ENCODE data around the gene PPP1R16B. TPM values are rescaled to one million over a fixed set of nuclear protein-coding genes. Genes with fewer than 3 reads are reported as not detected.

PPP1R16B gene
- total RNA-seq, 1 donor from 2014 or later, result 13.0 TPM

GRCh38 chr20:38843346-38843745, 37.8 kb downstream of the PPP1R16B start:
- no peak for ATAC-seq
- intact Hi-C loops (cut with DNase I), result no loop called here
- no peak overlapping the region for H3K4me3 ChIP-seq
- no peak overlapping the region for H3K27ac ChIP-seq
- peaks cover 8% of the 10 kb centered on the region for H3K27me3 ChIP-seq (ENCODE audit: low read depth)
- TF ChIP-seq CTCF (IDR thresholded peaks at IDR 0.05), result no peak
- H3K4me1 ChIP-seq, result peaks cover 8% of the 10 kb centered on the region
- H3K36me3 ChIP-seq, result no peaks in the 10 kb centered on the region
- H3K9me3 ChIP-seq, result no peaks in the 10 kb centered on the region
- no peak for DNase-seq

- ATAC-seq, result no peak
- intact Hi-C loops (cut with DNase I), result no loop called here
- no peaks in the 10 kb centered on the region for H3K9me3 ChIP-seq
Measured at GRCh38 chr20:38844963-38845362, 39.5 kb downstream of the PPP1R16B start.

GRCh38 chr20:38847840-38848239, 42.3 kb downstream of the PPP1R16B start:
- H3K36me3 ChIP-seq, result no peaks in the 10 kb centered on the region
- no peaks in the 10 kb centered on the region for H3K27me3 ChIP-seq (ENCODE audit: low read depth)
- H3K4me3 ChIP-seq, result no peak overlapping the region
- H3K9me3 ChIP-seq, result no peaks in the 10 kb centered on the region
- intact Hi-C loops (cut with DNase I), result no loop called here
- TF ChIP-seq CTCF (IDR thresholded peaks at IDR 0.05), result no peak
- no peak overlapping the region for H3K27ac ChIP-seq
- no peaks in the 10 kb centered on the region for H3K4me1 ChIP-seq
- ATAC-seq (no peak), DNase-seq (no peak)

More at GRCh38 chr20:38844963-38845362, 39.5 kb downstream of the PPP1R16B start:
- no peaks in the 10 kb centered on the region for H3K36me3 ChIP-seq
- DNase-seq, result no peak
- H3K27ac ChIP-seq, result no peak overlapping the region
- no peak for TF ChIP-seq CTCF (IDR thresholded peaks at IDR 0.05)
- H3K27me3 ChIP-seq (ENCODE audit: low read depth), result peaks cover 7% of the 10 kb centered on the region
- peaks cover 8% of the 10 kb centered on the region for H3K4me1 ChIP-seq
- H3K4me3 ChIP-seq, result no peak overlapping the region

GRCh38 chr20:38853759-38854158, 48.3 kb downstream of the PPP1R16B start:
- Histone ChIP-seq H3K36me3 (no peaks in the 10 kb centered on the region), H3K4me3 (no peak overlapping the region), H3K9me3 (no peaks in the 10 kb centered on the region), H3K27me3 (ENCODE audit: low read depth) (no peaks in the 10 kb centered on the region), H3K27ac (no peak overlapping the region), H3K4me1 (no peaks in the 10 kb centered on the region)
- ATAC-seq (no peak), DNase-seq (no peak)
- no peak for TF ChIP-seq CTCF (IDR thresholded peaks at IDR 0.05)
- intact Hi-C loops (cut with DNase I), result no loop called here

- Histone ChIP-seq H3K36me3 (no peaks in the 10 kb centered on the region), H3K27ac (no peak overlapping the region), H3K4me1 (no peaks in the 10 kb centered on the region), H3K27me3 (ENCODE audit: low read depth) (no peaks in the 10 kb centered on the region), H3K9me3 (no peaks in the 10 kb centered on the region), H3K4me3 (no peak overlapping the region)
- DNase-seq (no peak), ATAC-seq (no peak)
- intact Hi-C loops (cut with DNase I), result no loop called here
- no peak for TF ChIP-seq CTCF (IDR thresholded peaks at IDR 0.05)
Measured at GRCh38 chr20:38854654-38855066, 49.2 kb downstream of the PPP1R16B start.

GRCh38 chr20:38855356-38855755, 49.9 kb downstream of the PPP1R16B start:
- intact Hi-C loops (cut with DNase I), result no loop called here
- Histone ChIP-seq H3K36me3 (no peaks in the 10 kb centered on the region), H3K27ac (no peak overlapping the region), H3K27me3 (ENCODE audit: low read depth) (no peaks in the 10 kb centered on the region), H3K4me1 (no peaks in the 10 kb centered on the region), H3K4me3 (no peak overlapping the region), H3K9me3 (no peaks in the 10 kb centered on the region)
- ATAC-seq (no peak), DNase-seq (no peak)
- TF ChIP-seq CTCF (IDR thresholded peaks at IDR 0.05), result no peak
